Body of pancreas (tissue), 4 donors: ENCODE measurements around the gene TUBGCP5. TPM values are rescaled to one million over a fixed set of nuclear protein-coding genes. Genes with fewer than 3 reads are reported as not detected.
"Not testable (repeated sequence)": the region's sequence is repeated elsewhere in the genome, so short reads cannot be mapped to it uniquely, and the experiment has no call there.

Experiments
- ATAC-seq: fragments of 150-250 bp; one replicate; pipeline ENCODE4 v1.9.1; 2016
- DNase-seq, 4 donors: peaks; one replicate each; pipeline ENCODE4 v3.0.0-alpha.2; 2019
- H3K27ac ChIP-seq, 4 donors: fragments of 200-600 bp; sonication (generic); 1 replicate in 3 of 4; 2 replicates in 1 of 4; pipeline versions ENCODE4 v1.5.1 to v1.6.1; 2016 to 2019; ENCODE audit warnings: mild to moderate bottlenecking in 1 of 4, mixed read lengths in 1 of 4, moderate library complexity in 1 of 4
- H3K27me3 ChIP-seq, 2 donors: fragments of 200-600 bp; sonication (generic); one replicate each; pipeline ENCODE4 v1.6.0; 2016; ENCODE audit warnings: mild to moderate bottlenecking in 1 of 2
- H3K36me3 ChIP-seq, 2 donors: fragments of 200-600 bp; sonication (generic); replicated peaks in 1 of 2; 2 replicates each; pipeline ENCODE4 v1.5.1; 2016; ENCODE audit warnings: low read depth in 2 of 2; ENCODE audit not compliant: insufficient read depth in 1 of 2
- H3K4me1 ChIP-seq: fragments of 200-600 bp; sonication (generic); one replicate; pipeline ENCODE4 v1.6.0; 2016
- H3K4me3 ChIP-seq, 2 donors: fragments of 200-600 bp; sonication (generic); 1 replicate in 1 of 2; 2 replicates in 1 of 2; pipeline ENCODE4 v1.5.1; 2016 to 2019
- H3K9me3 ChIP-seq, 3 donors: fragments of 200-600 bp; sonication (generic); 1 replicate in 2 of 3; 2 replicates in 1 of 3; pipeline ENCODE4 v1.5.1; 2016
- CTCF ChIP-seq, 7 experiments: fragments of 450-650 bp in 4 of 7; fragments of 200-600 bp in 3 of 7; sonication (generic) in 3 of 7; IDR thresholded peaks; one replicate each; pipeline ENCODE4 v1.5.1; 2016 to 2019; ENCODE audit warnings: antibody characterized with exemption in 7 of 7
- POLR2A ChIP-seq, 3 donors: fragments of 450-650 bp; IDR thresholded peaks; one replicate each; pipeline ENCODE4 v1.6.1; 2016; ENCODE audit warnings: antibody characterized with exemption in 3 of 3, mild to moderate bottlenecking in 2 of 3
- WGBS, 2 donors: methylation state at CpG; one replicate each; pipeline ENCODE4 v1.1.5; 2017; 5-methylcytosine and 5-hydroxymethylcytosine counted together
- intact Hi-C: fragments of 100-400 bp; cut with DNase I; formaldehyde crosslinking; loops from one replicate; pipeline ENCODE4 v1.15.1; 2023
- total RNA-seq, 2 donors: library from RNA; depleted of rRNA; stranded (reverse); fragments of >200 nt; gene quantifications; one replicate each; pipeline ENCODE4 v1.1.0, GENCODE V29; 2016

Gene TUBGCP5
- total RNA-seq: 10 to 100 TPM; 12.2 to 12.7 TPM

- H3K4me3 ChIP-seq: peak within 1 kb of the TSS; percentile 41 to 67
- DNase-seq: peak; percentile 98 to 99 (median 98)
- ATAC-seq: peak; percentile 98
- peaks cover 20% of the 10 kb centered on the region for H3K4me1 ChIP-seq
- TF ChIP-seq POLR2A (IDR thresholded peaks at IDR 0.05): peak; percentile 91 to 96 (median 93)
- peak in 6 of 7 experiments; percentile 32 to 85 (median 72) for TF ChIP-seq CTCF (IDR thresholded peaks at IDR 0.05)
- WGBS, 2 donors: 0 to 1% methylated on average over 11 to 87 of the region's 92 CpGs
- peak within 1 kb of the TSS; percentile 65 to 95 (median 86) for H3K27ac ChIP-seq
- H3K9me3 ChIP-seq: no peaks in the 10 kb centered on the region
- H3K36me3 ChIP-seq: no peaks in the 10 kb centered on the region
- intact Hi-C loops: no loop called here
- no peaks in the 10 kb centered on the region for H3K27me3 ChIP-seq
Measured at GRCh38 chr15:23039143-23039916, at the start of gene TUBGCP5. TUBGCP5 (minus strand) TSS chr15:23039569; CDS start chr15:23039543, 26 bp downstream.

- no peak for DNase-seq
- Histone ChIP-seq H3K4me1 (no peaks in the 10 kb centered on the region), H3K9me3 (no peaks in the 10 kb centered on the region), H3K27me3 (no peaks in the 10 kb centered on the region), H3K36me3 (no peaks in the 10 kb centered on the region), H3K27ac (no peak overlapping the region), H3K4me3 (no peak overlapping the region)
- no peak for ATAC-seq
- 78 to 89% methylated on average over 1 of the region's 1 CpG for WGBS, 2 donors
- intact Hi-C loops: no loop called here
- TF ChIP-seq CTCF (IDR thresholded peaks at IDR 0.05) (no peak), POLR2A (IDR thresholded peaks at IDR 0.05) (no peak)
Measured at GRCh38 chr15:23083115-23083514, 43.7 kb upstream of the TUBGCP5 start.

GRCh38 chr15:23081996-23082737 lies 42.8 kb upstream of the TUBGCP5 start:
- DNase-seq, H3K4me1 ChIP-seq, H3K27me3 ChIP-seq, intact Hi-C loops, H3K27ac ChIP-seq, H3K4me3 ChIP-seq, ATAC-seq, H3K9me3 ChIP-seq, H3K36me3 ChIP-seq: not testable (repeated sequence)
- 52 to 60% methylated on average over 8 of the region's 8 CpGs for WGBS, 2 donors

GRCh38 chr15:23081271-23081670 lies 41.9 kb upstream of the TUBGCP5 start:
- Histone ChIP-seq H3K27ac (no peak overlapping the region), H3K36me3 (no peaks in the 10 kb centered on the region), H3K4me3 (no peak overlapping the region), H3K4me1 (no peaks in the 10 kb centered on the region), H3K9me3 (no peaks in the 10 kb centered on the region), H3K27me3 (no peaks in the 10 kb centered on the region)
- no peak for TF ChIP-seq CTCF (IDR thresholded peaks at IDR 0.05)
- TF ChIP-seq POLR2A (IDR thresholded peaks at IDR 0.05): no peak
- no peak for DNase-seq
- ATAC-seq: no peak
- intact Hi-C loops: no loop called here
- WGBS, 2 donors: 66 to 74% methylated on average over 3 of the region's 3 CpGs

- Histone ChIP-seq H3K4me1 (no peaks in the 10 kb centered on the region), H3K27ac (no peak overlapping the region), H3K36me3 (no peaks in the 10 kb centered on the region), H3K27me3 (no peaks in the 10 kb centered on the region), H3K4me3 (no peak overlapping the region), H3K9me3 (no peaks in the 10 kb centered on the region)
- no peak for TF ChIP-seq POLR2A (IDR thresholded peaks at IDR 0.05)
- TF ChIP-seq CTCF (IDR thresholded peaks at IDR 0.05): no peak
- intact Hi-C loops: no loop called here
- ATAC-seq: no peak
- 68 to 70% methylated on average over 7 of the region's 7 CpGs for WGBS, 2 donors
- no peak for DNase-seq
Measured at GRCh38 chr15:23079766-23080165, 40.4 kb upstream of the TUBGCP5 start.
